PC-3 (cell line): ENCODE data around the gene CILP. TPM values are rescaled to one million over a fixed set of nuclear protein-coding genes. Genes with fewer than 3 reads are reported as not detected.
"Not testable (repeated sequence)": the region's sequence is repeated elsewhere in the genome, so short reads cannot be mapped to it uniquely, and the experiment has no call there.

ENCODE experiments used
- ATAC-seq: fragments of 200-7000 bp; cut with Tn5 transposase; 2 replicates; pipeline ENCODE4 v1.9.1; 2020; ENCODE audit warnings: mild to moderate bottlenecking, moderate library complexity
- BruUV-seq: library from RNA; stranded (reverse); fragments of 400-500 nt; replicated peaks from 2 replicates; lab custom pipeline; 2021; lab: Mats Ljungman, UMichigan
- CTCF ChIA-PET: fragments of 300-600 bp; sonication (Branson Sonifier 250); formaldehyde crosslinking; loops from one replicate; lab custom pipeline; 2022; ENCODE audit warnings: antibody characterized with exemption; lab: Charles Lee
- POLR2A ChIA-PET: fragments of 300-600 bp; sonication (Branson Sonifier 250); formaldehyde crosslinking; loops from one replicate; lab custom pipeline; 2022; ENCODE audit warnings: antibody characterized with exemption; ENCODE audit not compliant: unreplicated experiment; lab: Charles Lee
- DNase-seq: peaks from one replicate; pipeline ENCODE4 v3.0.0-alpha.2; 2015
- H2AFZ ChIP-seq: fragments of 300-600 bp; sonication (generic); 2 replicates; pipeline ENCODE4 v1.6.0; 2016; ENCODE audit warnings: antibody characterized with exemption, low read length
- H3F3A ChIP-seq: fragments of 300-600 bp; sonication (generic); one replicate; pipeline ENCODE4 v1.6.0; 2017; ENCODE audit warnings: antibody characterized with exemption, low read length, control low read depth, mild to moderate bottlenecking; ENCODE audit not compliant: unreplicated experiment
- H3K27ac ChIP-seq: fragments of 300-600 bp; sonication (generic); 2 replicates; pipeline ENCODE4 v1.5.1; 2016; ENCODE audit warnings: mild to moderate bottlenecking, low read length
- H3K27me3 ChIP-seq: fragments of 300-600 bp; sonication (generic); 2 replicates; pipeline ENCODE4 v1.6.1; 2016; ENCODE audit warnings: low read length, mixed read lengths
- H3K36me3 ChIP-seq: fragments of 300-600 bp; sonication (generic); 2 replicates; pipeline ENCODE4 v1.6.1; 2016; ENCODE audit warnings: low read depth, mixed run types, low read length, mixed read lengths
- H3K4me1 ChIP-seq: fragments of 300-600 bp; sonication (generic); 2 replicates; pipeline ENCODE4 v1.5.1; 2016; ENCODE audit warnings: low read length; ENCODE audit not compliant: insufficient read depth
- H3K4me2 ChIP-seq: fragments of 300-600 bp; sonication (generic); 2 replicates; pipeline ENCODE4 v1.6.0; 2016; ENCODE audit warnings: low read length
- H3K4me3 ChIP-seq: fragments of 300-600 bp; sonication (generic); 2 replicates; pipeline ENCODE4 v1.5.1; 2016; ENCODE audit warnings: mild to moderate bottlenecking, low read length, mixed read lengths
- H3K79me2 ChIP-seq: fragments of 300-600 bp; sonication (generic); 2 replicates; pipeline ENCODE4 v1.6.1; 2017; ENCODE audit warnings: low read length, mixed read lengths
- H3K9ac ChIP-seq: fragments of 300-600 bp; sonication (generic); 2 replicates; pipeline ENCODE4 v1.6.0; 2016; ENCODE audit warnings: mild to moderate bottlenecking, low read length
- H3K9me2 ChIP-seq: fragments of 300-600 bp; sonication (generic); replicated peaks from 2 replicates; pipeline ENCODE4 v1.6.1; 2016; ENCODE audit warnings: mixed run types, low read length, mixed read lengths
- H3K9me3 ChIP-seq: fragments of 300-600 bp; sonication (generic); 2 replicates; pipeline ENCODE4 v1.6.1; 2016; ENCODE audit warnings: low read length, mixed read lengths
- H4K20me1 ChIP-seq: fragments of 300-600 bp; sonication (generic); 2 replicates; pipeline ENCODE4 v1.6.1; 2016; ENCODE audit warnings: low read length, mixed read lengths
- EZH2 ChIP-seq: fragments of 300-600 bp; sonication (generic); IDR thresholded peaks from one replicate; pipeline ENCODE4 v1.6.1; 2017; ENCODE audit warnings: antibody characterized with exemption, mild to moderate bottlenecking, low read length; ENCODE audit not compliant: unreplicated experiment
- EZH2phosphoT487 ChIP-seq: fragments of 300-600 bp; sonication (generic); IDR thresholded peaks from 2 replicates; pipeline ENCODE4 v1.6.1; 2018; ENCODE audit warnings: mild to moderate bottlenecking, antibody characterized with exemption, low read length, borderline replicate concordance
- intact Hi-C: fragments of 100-400 bp; cut with micrococcal nuclease; formaldehyde crosslinking; loops from 2 replicates; pipeline ENCODE4 v1.9.0; 2023
- total RNA-seq: library from RNA; depleted of rRNA; stranded (reverse); fragments of >200 nt; gene quantifications from 2 replicates; pipeline ENCODE4 v1.2.3, GENCODE V29; 2014
- TF ChIP-seq, protein P1 (sequence below): fragments of 300-600 bp; sonication (generic); conservative IDR thresholded peaks from 2 replicates; pipeline ENCODE4 v1.5.1; 2017; ENCODE audit warnings: antibody characterized with exemption, low read depth, mild to moderate bottlenecking, low read length

The CILP gene
- total RNA-seq, 1 experiment from 2014 or later, result not detected

DNA sequence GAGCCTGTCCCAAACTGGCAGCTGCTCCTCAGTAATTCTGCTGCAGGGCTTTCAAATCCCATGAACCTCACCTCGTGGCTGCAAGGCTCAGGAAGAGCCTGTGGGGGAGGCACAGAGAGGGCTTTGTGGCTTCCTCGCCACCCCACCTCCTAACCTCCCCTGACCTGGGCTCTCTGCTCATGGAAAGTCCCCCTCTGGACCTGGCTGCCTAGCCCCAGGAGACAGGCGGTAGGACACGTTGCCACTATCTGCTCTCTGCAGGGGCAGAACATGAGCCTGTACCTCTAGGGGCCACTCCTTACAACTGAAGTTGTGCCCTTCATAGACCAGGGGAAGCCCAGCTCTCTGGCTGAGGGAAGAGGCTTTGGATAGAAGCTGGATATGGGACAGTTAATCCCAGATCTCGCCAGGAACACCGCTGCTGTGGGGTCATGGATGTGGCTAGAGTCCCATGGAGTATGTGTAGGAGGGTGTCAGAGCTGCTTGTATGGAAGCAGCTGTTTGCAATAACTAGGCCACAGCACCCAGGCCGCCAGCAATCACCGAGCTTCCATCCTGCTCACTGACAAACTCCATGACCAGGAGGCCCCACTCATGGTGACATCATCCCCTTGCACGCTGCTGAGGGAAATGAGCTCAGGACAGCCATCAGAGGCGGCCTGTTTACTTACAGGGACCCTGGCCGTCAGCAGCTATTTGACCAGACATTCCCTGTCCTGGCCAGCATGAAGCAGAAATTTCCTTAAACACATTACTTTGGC lies 34.0 kb upstream of the CILP start:
- no peaks in the 10 kb centered on the region for H4K20me1 ChIP-seq
- intact Hi-C loops, result no loop called here
- no peaks in the 10 kb centered on the region for H3K4me1 ChIP-seq
- H3K4me2 ChIP-seq, result no peak overlapping the region
- H3K27me3 ChIP-seq, result no peaks in the 10 kb centered on the region
- H3K36me3 ChIP-seq, result no peaks in the 10 kb centered on the region
- H3K9me2 ChIP-seq, result no peaks in the 10 kb centered on the region
- no peaks in the 10 kb centered on the region for H3K9me3 ChIP-seq
- no peak overlapping the region for H3K9ac ChIP-seq
- no TSS peak for BruUV-seq
- no peaks in the 10 kb centered on the region for H3F3A ChIP-seq
- ATAC-seq (no peak), DNase-seq (no peak)
- TF ChIP-seq EZH2 (no peak), EZH2phosphoT487 (no peak)
- TF ChIP-seq, protein P1, sequence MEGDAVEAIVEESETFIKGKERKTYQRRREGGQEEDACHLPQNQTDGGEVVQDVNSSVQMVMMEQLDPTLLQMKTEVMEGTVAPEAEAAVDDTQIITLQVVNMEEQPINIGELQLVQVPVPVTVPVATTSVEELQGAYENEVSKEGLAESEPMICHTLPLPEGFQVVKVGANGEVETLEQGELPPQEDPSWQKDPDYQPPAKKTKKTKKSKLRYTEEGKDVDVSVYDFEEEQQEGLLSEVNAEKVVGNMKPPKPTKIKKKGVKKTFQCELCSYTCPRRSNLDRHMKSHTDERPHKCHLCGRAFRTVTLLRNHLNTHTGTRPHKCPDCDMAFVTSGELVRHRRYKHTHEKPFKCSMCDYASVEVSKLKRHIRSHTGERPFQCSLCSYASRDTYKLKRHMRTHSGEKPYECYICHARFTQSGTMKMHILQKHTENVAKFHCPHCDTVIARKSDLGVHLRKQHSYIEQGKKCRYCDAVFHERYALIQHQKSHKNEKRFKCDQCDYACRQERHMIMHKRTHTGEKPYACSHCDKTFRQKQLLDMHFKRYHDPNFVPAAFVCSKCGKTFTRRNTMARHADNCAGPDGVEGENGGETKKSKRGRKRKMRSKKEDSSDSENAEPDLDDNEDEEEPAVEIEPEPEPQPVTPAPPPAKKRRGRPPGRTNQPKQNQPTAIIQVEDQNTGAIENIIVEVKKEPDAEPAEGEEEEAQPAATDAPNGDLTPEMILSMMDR, result no peak
- no peak overlapping the region for H2AFZ ChIP-seq
- ChIA-PET CTCF (no interaction called here), POLR2A (no interaction called here)
- H3K27ac ChIP-seq, result no peak overlapping the region
- no peak overlapping the region for H3K4me3 ChIP-seq
- no peaks in the 10 kb centered on the region for H3K79me2 ChIP-seq

DNA sequence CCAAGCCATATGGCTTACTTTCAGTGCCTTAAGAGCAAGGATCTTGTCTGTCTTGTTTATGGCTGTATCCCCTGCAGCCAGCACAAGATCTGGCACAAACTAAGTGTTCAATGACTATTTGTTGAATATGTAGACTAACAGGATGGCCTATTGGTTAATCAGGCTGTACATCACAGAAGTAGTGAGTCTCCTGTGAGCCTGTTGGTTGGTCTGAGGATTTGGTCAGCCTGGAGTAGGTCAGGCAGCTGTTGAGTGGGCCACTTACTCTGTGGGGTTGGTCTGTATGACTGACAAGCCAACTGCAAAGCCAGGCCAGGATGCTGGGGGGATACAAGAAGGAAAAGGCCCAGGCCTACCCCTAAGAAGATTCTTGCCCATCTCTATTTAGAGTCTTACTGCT lies 33.4 kb upstream of the CILP start:
- CTCF ChIA-PET, result no interaction called here
- POLR2A ChIA-PET, result no interaction called here
- no peaks in the 10 kb centered on the region for H3K79me2 ChIP-seq
- H3F3A ChIP-seq, result no peaks in the 10 kb centered on the region
- no peaks in the 10 kb centered on the region for H3K9me2 ChIP-seq
- ATAC-seq, result no peak
- no peaks in the 10 kb centered on the region for H4K20me1 ChIP-seq
- H3K4me1 ChIP-seq, result no peaks in the 10 kb centered on the region
- no peak overlapping the region for H2AFZ ChIP-seq
- H3K9ac ChIP-seq, result no peak overlapping the region
- H3K4me2 ChIP-seq, result no peak overlapping the region
- H3K27me3 ChIP-seq, result no peaks in the 10 kb centered on the region
- no peaks in the 10 kb centered on the region for H3K9me3 ChIP-seq
- no peak for TF ChIP-seq EZH2phosphoT487
- TF ChIP-seq EZH2, result no peak
- no peaks in the 10 kb centered on the region for H3K36me3 ChIP-seq
- no peak for DNase-seq
- no TSS peak for BruUV-seq
- intact Hi-C loops, result no loop called here
- no peak overlapping the region for H3K4me3 ChIP-seq
- H3K27ac ChIP-seq, result no peak overlapping the region

DNA sequence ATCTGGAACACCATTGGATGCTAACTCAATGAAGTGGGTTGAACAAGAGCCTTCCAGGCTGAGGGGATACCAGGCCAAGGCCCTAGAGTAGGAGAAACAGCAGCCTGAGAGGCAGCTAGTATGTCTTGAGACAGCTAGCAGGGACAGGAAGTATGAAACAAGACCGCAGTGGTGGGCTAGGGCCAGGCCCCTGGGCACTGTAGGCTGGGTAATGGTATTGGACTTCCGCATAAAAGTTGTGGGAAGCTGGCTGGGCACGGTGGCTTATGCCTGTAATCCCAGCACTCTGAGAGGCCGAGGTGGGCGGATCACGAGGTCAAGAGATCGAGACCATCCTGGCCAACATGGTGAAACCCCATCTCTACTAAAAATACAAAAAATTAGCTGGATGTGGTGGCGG lies 25.2 kb upstream of the CILP start:
- H3K4me2 ChIP-seq, POLR2A ChIA-PET, H3K4me1 ChIP-seq, ATAC-seq, intact Hi-C loops, H4K20me1 ChIP-seq, H3K27ac ChIP-seq, BruUV-seq, DNase-seq, H3K9me2 ChIP-seq, H3K4me3 ChIP-seq, H3K27me3 ChIP-seq, H3K9me3 ChIP-seq, H3F3A ChIP-seq, CTCF ChIA-PET, H3K79me2 ChIP-seq, H3K9ac ChIP-seq, H3K36me3 ChIP-seq, H2AFZ ChIP-seq: not testable (repeated sequence)
